ENCODE measurements around the gene GRIK5. TPM values are rescaled to one million over a fixed set of nuclear protein-coding genes. Genes with fewer than 3 reads are reported as not detected.

GRIK5 gene
- total RNA-seq, 2 experiments from 2014 or later, result 0.73 to 1.3 TPM

DNA sequence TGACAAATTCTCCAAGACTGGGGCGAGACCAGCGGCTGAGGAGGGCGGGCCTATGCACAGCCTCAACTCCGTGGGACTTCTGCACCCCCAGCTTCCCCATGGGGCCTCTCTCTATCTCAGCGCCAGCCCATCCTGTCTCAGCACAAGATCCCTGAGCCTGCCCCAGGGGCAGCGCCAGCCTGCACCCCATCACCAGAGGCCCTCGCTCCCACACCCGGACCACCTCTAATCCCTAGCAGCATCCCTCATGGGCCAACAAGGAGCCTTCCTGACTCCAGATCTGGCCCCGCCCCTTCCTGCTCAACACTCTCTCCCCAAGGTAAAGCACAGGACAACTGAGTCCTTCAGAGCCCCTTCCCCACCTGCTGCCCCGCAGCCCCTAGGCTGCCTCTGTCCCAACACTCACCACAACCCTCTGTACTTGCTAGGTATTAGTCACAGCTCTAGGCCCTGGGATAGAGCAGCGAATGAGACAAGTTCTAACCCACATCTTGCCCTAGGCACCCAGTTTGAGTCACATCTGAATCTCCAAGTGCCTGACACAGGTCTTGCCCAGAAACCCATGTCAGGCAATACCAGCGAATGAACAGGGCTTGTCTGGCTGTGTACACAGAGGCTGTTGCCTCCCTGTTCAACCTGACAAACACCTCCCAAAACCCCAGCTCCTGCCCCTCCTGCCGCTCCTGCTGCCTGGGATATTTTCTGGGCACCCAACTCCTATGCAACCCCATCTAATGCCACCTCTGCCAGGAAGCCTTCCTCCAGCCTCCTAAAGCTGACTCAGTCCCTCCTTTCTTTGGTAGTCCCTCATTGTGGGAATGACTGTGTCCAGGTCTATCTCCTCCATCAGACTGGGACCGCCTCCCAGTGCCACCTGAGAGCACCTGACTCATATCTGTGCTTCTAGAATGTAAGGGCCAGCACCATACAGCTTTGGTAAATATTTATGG lies 18.6 kb downstream of the GRIK5 start:
- ChIA-PET CTCF (ENCODE audit: unreplicated experiment) (no interaction called here), POLR2A (no interaction called here)
- Histone ChIP-seq H3K9me2 (ENCODE audit: insufficient read depth, low read length) (no peaks in the 10 kb centered on the region), H3K27ac (ENCODE audit: low read depth, low read length, poor library complexity, severe bottlenecking) (no peak overlapping the region), H3K36me3 (ENCODE audit: insufficient read depth, low read length) (no peaks in the 10 kb centered on the region), H3K4me1 (ENCODE audit: insufficient read depth, low read length, poor library complexity, severe bottlenecking) (no peaks in the 10 kb centered on the region), H3K4me2 (ENCODE audit: low read length) (no peak overlapping the region), H3K4me3 (ENCODE audit: low read depth, low read length, poor library complexity, severe bottlenecking) (no peak overlapping the region), H3K79me2 (ENCODE audit: insufficient read depth, low read depth, low read length) (no peaks in the 10 kb centered on the region), H2AFZ (ENCODE audit: low read length) (no peak overlapping the region), H4K20me1 (ENCODE audit: insufficient read depth, low read length) (no peaks in the 10 kb centered on the region), H3K9me3 (ENCODE audit: low read length) (no peaks in the 10 kb centered on the region)
- no peak for TF ChIP-seq EZH2phosphoT487 (IDR thresholded peaks at IDR 0.05; ENCODE audit: borderline replicate concordance, low read depth, low read length)
- TF ChIP-seq, protein P1, sequence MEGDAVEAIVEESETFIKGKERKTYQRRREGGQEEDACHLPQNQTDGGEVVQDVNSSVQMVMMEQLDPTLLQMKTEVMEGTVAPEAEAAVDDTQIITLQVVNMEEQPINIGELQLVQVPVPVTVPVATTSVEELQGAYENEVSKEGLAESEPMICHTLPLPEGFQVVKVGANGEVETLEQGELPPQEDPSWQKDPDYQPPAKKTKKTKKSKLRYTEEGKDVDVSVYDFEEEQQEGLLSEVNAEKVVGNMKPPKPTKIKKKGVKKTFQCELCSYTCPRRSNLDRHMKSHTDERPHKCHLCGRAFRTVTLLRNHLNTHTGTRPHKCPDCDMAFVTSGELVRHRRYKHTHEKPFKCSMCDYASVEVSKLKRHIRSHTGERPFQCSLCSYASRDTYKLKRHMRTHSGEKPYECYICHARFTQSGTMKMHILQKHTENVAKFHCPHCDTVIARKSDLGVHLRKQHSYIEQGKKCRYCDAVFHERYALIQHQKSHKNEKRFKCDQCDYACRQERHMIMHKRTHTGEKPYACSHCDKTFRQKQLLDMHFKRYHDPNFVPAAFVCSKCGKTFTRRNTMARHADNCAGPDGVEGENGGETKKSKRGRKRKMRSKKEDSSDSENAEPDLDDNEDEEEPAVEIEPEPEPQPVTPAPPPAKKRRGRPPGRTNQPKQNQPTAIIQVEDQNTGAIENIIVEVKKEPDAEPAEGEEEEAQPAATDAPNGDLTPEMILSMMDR (conservative IDR thresholded peaks at IDR 0.05; ENCODE audit: low read length), result no peak
- intact Hi-C loops (cut with micrococcal nuclease; ENCODE audit: unreplicated experiment), result no loop called here
- no peak for DNase-seq (ENCODE audit: low spot score)
- BruUV-seq (replicated peaks), result no TSS peak

DNA sequence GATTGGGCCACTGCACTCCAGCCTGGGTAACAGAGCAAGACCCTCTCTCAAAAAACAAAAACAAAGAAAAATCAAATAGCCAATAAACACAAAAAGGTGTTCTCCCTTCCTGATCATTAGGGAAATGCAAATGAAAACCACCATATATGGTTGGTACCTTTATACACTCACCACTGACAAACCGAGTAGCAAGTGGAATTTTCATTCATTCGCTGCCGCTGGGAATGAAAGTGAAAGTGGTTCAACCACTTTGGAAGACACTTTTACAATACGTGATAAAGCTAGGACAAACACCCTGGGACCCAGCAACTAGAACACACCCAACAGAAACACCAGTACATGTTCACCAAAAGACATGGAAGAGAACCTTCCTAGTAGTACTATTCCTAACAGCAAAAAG lies 21.0 kb downstream of the GRIK5 start:
- DNase-seq (ENCODE audit: low spot score), result no peak
- ChIA-PET CTCF (ENCODE audit: unreplicated experiment) (no interaction called here), POLR2A (interaction anchor here (0.5 to 1.0 kb wide), 2 partner anchors 10 to 325 kb away, joined by 3 to 4 read pairs; no protein-coding TSS in a partner anchor)
- no peak overlapping the region for H2AFZ ChIP-seq (ENCODE audit: low read length)
- H4K20me1 ChIP-seq (ENCODE audit: insufficient read depth, low read length), result no peaks in the 10 kb centered on the region
- intact Hi-C loops (cut with micrococcal nuclease; ENCODE audit: unreplicated experiment), result no loop called here
- H3K9me2 ChIP-seq (ENCODE audit: insufficient read depth, low read length), result no peaks in the 10 kb centered on the region
- H3K4me1 ChIP-seq (ENCODE audit: insufficient read depth, low read length, poor library complexity, severe bottlenecking), result no peaks in the 10 kb centered on the region
- no peak overlapping the region for H3K4me3 ChIP-seq (ENCODE audit: low read depth, low read length, poor library complexity, severe bottlenecking)
- TF ChIP-seq, protein P1 (conservative IDR thresholded peaks at IDR 0.05; ENCODE audit: low read length), result no peak
- TF ChIP-seq EZH2phosphoT487 (IDR thresholded peaks at IDR 0.05; ENCODE audit: borderline replicate concordance, low read depth, low read length), result no peak
- no peak overlapping the region for H3K27ac ChIP-seq (ENCODE audit: low read depth, low read length, poor library complexity, severe bottlenecking)
- H3K9me3 ChIP-seq (ENCODE audit: low read length), result no peaks in the 10 kb centered on the region
- no peak overlapping the region; the same call in 1 of the 2 replicates for H3K4me2 ChIP-seq (ENCODE audit: low read length)
- H3K36me3 ChIP-seq (ENCODE audit: insufficient read depth, low read length), result no peaks in the 10 kb centered on the region
- no TSS peak for BruUV-seq (replicated peaks)
- H3K79me2 ChIP-seq (ENCODE audit: insufficient read depth, low read depth, low read length), result no peaks in the 10 kb centered on the region

DNA sequence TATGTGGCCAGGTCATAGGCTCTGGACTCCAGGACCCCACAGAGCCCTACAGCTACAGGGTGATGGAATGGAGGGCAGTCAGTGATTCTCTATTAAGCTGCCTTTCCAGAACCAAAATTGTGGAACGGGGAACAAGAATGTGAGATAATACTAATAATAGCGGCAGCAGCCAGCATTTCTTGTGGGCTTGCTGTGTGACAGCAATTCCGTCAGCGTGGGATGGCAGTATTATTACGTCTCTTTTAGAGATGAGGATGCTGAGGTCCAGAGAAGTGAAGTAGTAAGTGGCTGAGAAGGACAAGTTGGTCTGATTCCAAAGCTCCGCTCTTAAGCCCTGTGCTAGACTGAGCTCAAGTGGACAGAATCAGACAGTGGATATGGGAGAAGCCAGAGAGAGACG lies 24.4 kb downstream of the GRIK5 start:
- Histone ChIP-seq H3K9me3 (ENCODE audit: low read length) (no peaks in the 10 kb centered on the region), H3K4me1 (ENCODE audit: insufficient read depth, low read length, poor library complexity, severe bottlenecking) (no peaks in the 10 kb centered on the region), H3K9me2 (ENCODE audit: insufficient read depth, low read length) (no peaks in the 10 kb centered on the region), H3K27ac (ENCODE audit: low read depth, low read length, poor library complexity, severe bottlenecking) (no peak overlapping the region), H4K20me1 (ENCODE audit: insufficient read depth, low read length) (no peaks in the 10 kb centered on the region), H3K36me3 (ENCODE audit: insufficient read depth, low read length) (no peaks in the 10 kb centered on the region), H3K4me2 (ENCODE audit: low read length) (no peak overlapping the region), H3K79me2 (ENCODE audit: insufficient read depth, low read depth, low read length) (no peaks in the 10 kb centered on the region), H2AFZ (ENCODE audit: low read length) (no peak overlapping the region), H3K4me3 (ENCODE audit: low read depth, low read length, poor library complexity, severe bottlenecking) (no peak overlapping the region)
- POLR2A ChIA-PET, result no interaction called here
- no TSS peak for BruUV-seq (replicated peaks)
- intact Hi-C loops (cut with micrococcal nuclease; ENCODE audit: unreplicated experiment), result no loop called here
- TF ChIP-seq EZH2phosphoT487 (IDR thresholded peaks at IDR 0.05; ENCODE audit: borderline replicate concordance, low read depth, low read length), result no peak
- TF ChIP-seq, protein P1 (conservative IDR thresholded peaks at IDR 0.05; ENCODE audit: low read length), result no peak
- DNase-seq (ENCODE audit: low spot score), result no peak
- CTCF ChIA-PET (ENCODE audit: unreplicated experiment), result no interaction called here

Measured in OCI-LY7 (cell line).